Natural killer cell treated with Interleukin-12 subunit alpha and Interleukin-12 subunit beta and Interleukin-15 and Interleukin-18, amount 100 ng/mL, for 72 hours (primary cell): ENCODE results near the gene BTN3A1. TPM values are rescaled to one million over a fixed set of nuclear protein-coding genes. Genes with fewer than 3 reads are reported as not detected.
"Not testable (repeated sequence)": the region's sequence is repeated elsewhere in the genome, so short reads cannot be mapped to it uniquely, and the experiment has no call there.

Source experiments
- ATAC-seq, 2 donors: fragments of 150-1000 bp; cut with Tn5 transposase in 1 of 2; sonication (Bioruptor Pico), chemical (Tn5 transposase) in 1 of 2; 2 replicates each; pipeline ENCODE4 v1.10.0; 2021
- DNase-seq: peaks from one replicate; pipeline ENCODE4 v3.0.0; 2022; ENCODE audit warnings: low spot score
- H3K27ac Mint-ChIP-seq, 2 donors: 1 replicate in 1 of 2; 2 replicates in 1 of 2; pipeline ENCODE4 v1.8.0; 2022; ENCODE audit warnings: mixed read lengths in 2 of 2, mild to moderate bottlenecking in 1 of 2, moderate library complexity in 1 of 2
- H3K27me3 Mint-ChIP-seq, 2 donors: 1 replicate in 1 of 2; 2 replicates in 1 of 2; pipeline ENCODE4 v1.8.0; 2022; ENCODE audit warnings: mixed read lengths in 2 of 2
- H3K36me3 Mint-ChIP-seq: one replicate; pipeline ENCODE4 v1.8.0; 2022; ENCODE audit warnings: mixed read lengths
- H3K4me1 Mint-ChIP-seq, 2 donors: 1 replicate in 1 of 2; 2 replicates in 1 of 2; pipeline ENCODE4 v1.8.0; 2022; ENCODE audit warnings: low read depth in 2 of 2, mixed read lengths in 2 of 2, mild to moderate bottlenecking in 1 of 2
- H3K4me3 Mint-ChIP-seq: one replicate; pipeline ENCODE4 v1.8.0; 2022; ENCODE audit warnings: mixed read lengths
- H3K9me3 Mint-ChIP-seq: 2 replicates; pipeline ENCODE4 v1.8.0; 2022; ENCODE audit warnings: mixed read lengths
- total RNA-seq, 2 donors: library from RNA; stranded (reverse); gene quantifications; one replicate each; pipeline ENCODE4 v1.2.3, GENCODE V29; 2022

Gene BTN3A1
- total RNA-seq, 2 donors from 2014 or later = 53.6 to 80.6 TPM

- Mint-ChIP-seq H3K9me3 (no peaks in the 10 kb centered on the region), H3K27ac (no peak overlapping the region), H3K4me1 (peaks cover 5 to 8% of the 10 kb centered on the region in 2 donors), H3K27me3 (no peaks in the 10 kb centered on the region), H3K4me3 (no peak overlapping the region), H3K36me3 (peaks cover 9% of the 10 kb centered on the region)
- ATAC-seq (no peak), DNase-seq (no peak)
These were observed 26.1 kb downstream of the BTN3A1 start for GRCh38 chr6:26428206-26428605.

GRCh38 chr6:26430787-26431186 lies 28.7 kb downstream of the BTN3A1 start:
- H3K36me3 Mint-ChIP-seq = peaks cover 18% of the 10 kb centered on the region
- no peak for ATAC-seq
- H3K4me1 Mint-ChIP-seq = peaks cover 5% of the 10 kb centered on the region in 2 donors

GRCh38 chr6:26431258-26432172 lies 29.4 kb downstream of the BTN3A1 start:
- Mint-ChIP-seq H3K4me1 (peaks cover 5% of the 10 kb centered on the region in 2 donors), H3K36me3 (peaks cover 18% of the 10 kb centered on the region), H3K9me3 (no peaks in the 10 kb centered on the region), H3K27me3 (no peaks in the 10 kb centered on the region), H3K4me3 (no peak overlapping the region), H3K27ac (no peak overlapping the region)
- DNase-seq = no peak
- ATAC-seq = peak in 1 of 2 donors; percentile 28

More at GRCh38 chr6:26430787-26431186, 28.7 kb downstream of the BTN3A1 start:
- no peaks in the 10 kb centered on the region for H3K27me3 Mint-ChIP-seq
- H3K27ac Mint-ChIP-seq = no peak overlapping the region
- no peak for DNase-seq
- no peaks in the 10 kb centered on the region for H3K9me3 Mint-ChIP-seq
- no peak overlapping the region for H3K4me3 Mint-ChIP-seq

- H3K27me3 Mint-ChIP-seq = no peaks in the 10 kb centered on the region
- H3K36me3 Mint-ChIP-seq = peaks cover 12% of the 10 kb centered on the region
- H3K4me1 Mint-ChIP-seq = no peaks in the 10 kb centered on the region
- H3K4me3 Mint-ChIP-seq = no peak overlapping the region
- no peaks in the 10 kb centered on the region for H3K9me3 Mint-ChIP-seq
- no peak overlapping the region for H3K27ac Mint-ChIP-seq
- ATAC-seq = no peak
- no peak for DNase-seq
These were observed 30.6 kb downstream of the BTN3A1 start for GRCh38 chr6:26432627-26433201.

- DNase-seq, H3K27me3 Mint-ChIP-seq, H3K4me3 Mint-ChIP-seq, ATAC-seq, H3K9me3 Mint-ChIP-seq, H3K4me1 Mint-ChIP-seq, H3K27ac Mint-ChIP-seq: not testable (repeated sequence)
- peaks cover 12% of the 10 kb centered on the region for H3K36me3 Mint-ChIP-seq
These were observed 31.6 kb downstream of the BTN3A1 start for GRCh38 chr6:26433680-26434079.

GRCh38 chr6:26436018-26436417 lies 33.9 kb downstream of the BTN3A1 start:
- DNase-seq (no peak), ATAC-seq (no peak)
- Mint-ChIP-seq H3K4me3 (no peak overlapping the region), H3K27ac (no peak overlapping the region), H3K36me3 (peaks cover 18% of the 10 kb centered on the region), H3K4me1 (peaks cover 14 to 18% of the 10 kb centered on the region in 2 donors), H3K27me3 (no peaks in the 10 kb centered on the region), H3K9me3 (no peaks in the 10 kb centered on the region)

GRCh38 chr6:26437550-26437949 lies 35.5 kb downstream of the BTN3A1 start:
- Mint-ChIP-seq H3K9me3 (no peaks in the 10 kb centered on the region), H3K27ac (no peak overlapping the region), H3K4me1 (peaks cover 23 to 25% of the 10 kb centered on the region in 2 donors), H3K4me3 (no peak overlapping the region), H3K27me3 (no peaks in the 10 kb centered on the region), H3K36me3 (peaks cover 14% of the 10 kb centered on the region)
- DNase-seq (no peak), ATAC-seq (no peak)

- ATAC-seq (no peak), DNase-seq (no peak)
- Mint-ChIP-seq H3K9me3 (no peaks in the 10 kb centered on the region), H3K4me1 (peaks cover 26 to 29% of the 10 kb centered on the region in 2 donors), H3K27ac (no peak overlapping the region), H3K4me3 (no peak overlapping the region), H3K36me3 (peaks cover 14% of the 10 kb centered on the region), H3K27me3 (no peaks in the 10 kb centered on the region)
These were observed 35.9 kb downstream of the BTN3A1 start for GRCh38 chr6:26438000-26438399.

GRCh38 chr6:26439151-26440125 lies 37.4 kb downstream of the BTN3A1 start:
- DNase-seq (no peak), ATAC-seq (no peak)
- H3K27ac Mint-ChIP-seq = peak overlapping the region; percentile 98
- peaks cover 30 to 36% of the 10 kb centered on the region in 2 donors for H3K4me1 Mint-ChIP-seq
- no peaks in the 10 kb centered on the region for H3K9me3 Mint-ChIP-seq
- H3K4me3 Mint-ChIP-seq = peak overlapping the region; percentile 98
- no peaks in the 10 kb centered on the region for H3K27me3 Mint-ChIP-seq
- H3K36me3 Mint-ChIP-seq = peaks cover 11% of the 10 kb centered on the region

GRCh38 chr6:26440977-26441358 lies 38.9 kb downstream of the BTN3A1 start:
- ATAC-seq = no peak
- Mint-ChIP-seq H3K9me3 (no peaks in the 10 kb centered on the region), H3K4me1 (peaks cover 45 to 51% of the 10 kb centered on the region in 2 donors), H3K27ac (peak overlapping the region; percentile 98), H3K4me3 (peak overlapping the region; percentile 98), H3K36me3 (peaks cover 16% of the 10 kb centered on the region), H3K27me3 (no peaks in the 10 kb centered on the region)
- no peak for DNase-seq

- peak overlapping the region; percentile 98 for H3K27ac Mint-ChIP-seq
- peak overlapping the region; percentile 98 for H3K4me3 Mint-ChIP-seq
- no peaks in the 10 kb centered on the region for H3K27me3 Mint-ChIP-seq
- ATAC-seq = no peak
- H3K4me1 Mint-ChIP-seq = peaks cover 51 to 57% of the 10 kb centered on the region in 2 donors
- H3K9me3 Mint-ChIP-seq = no peaks in the 10 kb centered on the region
- DNase-seq = no peak
- H3K36me3 Mint-ChIP-seq = peaks cover 16% of the 10 kb centered on the region
These were observed 39.9 kb downstream of the BTN3A1 start for GRCh38 chr6:26441977-26442376.

- no peak for DNase-seq
- peaks cover 39 to 42% of the 10 kb centered on the region in 2 donors for H3K4me1 Mint-ChIP-seq
- peak overlapping the region; percentile 45 to 52 for H3K27ac Mint-ChIP-seq
- H3K4me3 Mint-ChIP-seq = peak overlapping the region; percentile 69
- ATAC-seq = peak; percentile 84 to 94
- no peaks in the 10 kb centered on the region for H3K27me3 Mint-ChIP-seq
- peaks cover 27% of the 10 kb centered on the region for H3K36me3 Mint-ChIP-seq
- H3K9me3 Mint-ChIP-seq = no peaks in the 10 kb centered on the region
These were observed 44.0 kb downstream of the BTN3A1 start for GRCh38 chr6:26445934-26446667.

GRCh38 chr6:26447257-26447656 lies 45.2 kb downstream of the BTN3A1 start:
- H3K27ac Mint-ChIP-seq = peak overlapping the region in 1 of 2 donors; percentile 50

More at GRCh38 chr6:26447257-26447656, 45.2 kb downstream of the BTN3A1 start:
- ATAC-seq (no peak), DNase-seq (no peak)
- Mint-ChIP-seq H3K27me3 (no peaks in the 10 kb centered on the region), H3K4me1 (peaks cover 36% of the 10 kb centered on the region in 2 donors), H3K9me3 (no peaks in the 10 kb centered on the region), H3K36me3 (peaks cover 27% of the 10 kb centered on the region), H3K4me3 (no peak overlapping the region)
